ENCODE results near the gene TMEM74B.

DNA sequence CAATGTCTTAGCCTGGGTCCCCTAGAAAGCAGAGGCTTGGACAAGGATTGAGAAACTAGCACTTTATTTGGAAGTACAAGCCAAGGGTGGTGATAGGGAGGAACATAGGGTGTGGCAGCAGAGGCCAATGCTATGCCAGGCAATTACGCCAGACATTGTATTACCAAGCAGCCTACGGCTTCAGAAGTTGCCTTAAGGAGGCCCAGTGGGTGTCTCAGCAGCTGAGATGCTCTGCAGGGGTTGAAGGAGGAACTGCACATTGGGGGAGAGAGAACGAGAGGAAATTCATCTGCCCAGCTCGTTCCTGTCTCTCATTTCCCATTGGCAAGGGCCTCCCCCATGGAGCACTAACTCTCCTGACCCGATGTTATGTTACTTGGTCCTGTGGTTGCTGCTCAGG is 19.3 kb upstream of the TMEM74B start:
- no peak for TF ChIP-seq EZH2 (optimal IDR thresholded peaks at IDR 0.05; ENCODE audit: low read depth, low read length)
- TF ChIP-seq, protein P1, sequence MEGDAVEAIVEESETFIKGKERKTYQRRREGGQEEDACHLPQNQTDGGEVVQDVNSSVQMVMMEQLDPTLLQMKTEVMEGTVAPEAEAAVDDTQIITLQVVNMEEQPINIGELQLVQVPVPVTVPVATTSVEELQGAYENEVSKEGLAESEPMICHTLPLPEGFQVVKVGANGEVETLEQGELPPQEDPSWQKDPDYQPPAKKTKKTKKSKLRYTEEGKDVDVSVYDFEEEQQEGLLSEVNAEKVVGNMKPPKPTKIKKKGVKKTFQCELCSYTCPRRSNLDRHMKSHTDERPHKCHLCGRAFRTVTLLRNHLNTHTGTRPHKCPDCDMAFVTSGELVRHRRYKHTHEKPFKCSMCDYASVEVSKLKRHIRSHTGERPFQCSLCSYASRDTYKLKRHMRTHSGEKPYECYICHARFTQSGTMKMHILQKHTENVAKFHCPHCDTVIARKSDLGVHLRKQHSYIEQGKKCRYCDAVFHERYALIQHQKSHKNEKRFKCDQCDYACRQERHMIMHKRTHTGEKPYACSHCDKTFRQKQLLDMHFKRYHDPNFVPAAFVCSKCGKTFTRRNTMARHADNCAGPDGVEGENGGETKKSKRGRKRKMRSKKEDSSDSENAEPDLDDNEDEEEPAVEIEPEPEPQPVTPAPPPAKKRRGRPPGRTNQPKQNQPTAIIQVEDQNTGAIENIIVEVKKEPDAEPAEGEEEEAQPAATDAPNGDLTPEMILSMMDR (IDR thresholded peaks at IDR 0.05; ENCODE audit: low read length), result no peak

All from MM.1S (cell line).